Cardiac muscle cell (in vitro differentiated cells and primary cell): ENCODE results near the gene MARCHF10. TPM values are rescaled to one million over a fixed set of nuclear protein-coding genes. Genes with fewer than 3 reads are reported as not detected.

ENCODE experiments used
- DNase-seq, 2 donors: peaks; one replicate each; pipeline versions ENCODE4 v3.0.0 to v3.0.0-alpha.2; 2010 to 2017; ENCODE audit warnings: low read depth in 1 of 2, low spot score in 1 of 2
- H3K27ac ChIP-seq: fragments of 200-600 bp; sonication (generic); 2 replicates; pipeline ENCODE4 v1.5.1; 2016
- H3K27me3 ChIP-seq: fragments of 200-600 bp; sonication (generic); 2 replicates; pipeline ENCODE4 v1.6.0; 2016; ENCODE audit warnings: control low read depth
- H3K36me3 ChIP-seq: fragments of 200-600 bp; sonication (generic); 2 replicates; pipeline ENCODE4 v1.5.1; 2016; ENCODE audit warnings: control low read depth
- H3K4me1 ChIP-seq: fragments of 200-600 bp; sonication (generic); 2 replicates; pipeline ENCODE4 v1.8.1; 2017; ENCODE audit warnings: low read depth, mild to moderate bottlenecking, mixed run types
- H3K4me3 ChIP-seq: fragments of 200-600 bp; sonication (generic); 2 replicates; pipeline ENCODE4 v1.5.1; 2016; ENCODE audit warnings: mild to moderate bottlenecking
- H3K9me3 ChIP-seq: fragments of 200-600 bp; sonication (generic); 2 replicates; pipeline ENCODE4 v1.5.1; 2017; ENCODE audit warnings: low read depth, mild to moderate bottlenecking, control low read depth
- polyA plus RNA-seq: library from polyadenylated mRNA; unstranded; fragments of >200 nt; fragmentation: Nextera tagmentation; extraction: Ambion mirVana; gene quantifications from 2 replicates; pipeline ENCODE4 v1.2.1, GENCODE V29; 2016
- total RNA-seq: library from RNA; depleted of rRNA; stranded (reverse); fragments of >200 nt; gene quantifications from 2 replicates; pipeline ENCODE4 v1.2.3, GENCODE V29; 2016
- TF ChIP-seq, protein P1 (sequence below): IDR thresholded peaks from 2 replicates; pipeline ENCODE4 v1.5.1; 2012; ENCODE audit warnings: low read depth, mild to moderate bottlenecking, low read length

MARCHF10 gene
- total and polyA plus RNA-seq, 2 experiments from 2014 or later: 0.77 to 1.1 TPM

DNA sequence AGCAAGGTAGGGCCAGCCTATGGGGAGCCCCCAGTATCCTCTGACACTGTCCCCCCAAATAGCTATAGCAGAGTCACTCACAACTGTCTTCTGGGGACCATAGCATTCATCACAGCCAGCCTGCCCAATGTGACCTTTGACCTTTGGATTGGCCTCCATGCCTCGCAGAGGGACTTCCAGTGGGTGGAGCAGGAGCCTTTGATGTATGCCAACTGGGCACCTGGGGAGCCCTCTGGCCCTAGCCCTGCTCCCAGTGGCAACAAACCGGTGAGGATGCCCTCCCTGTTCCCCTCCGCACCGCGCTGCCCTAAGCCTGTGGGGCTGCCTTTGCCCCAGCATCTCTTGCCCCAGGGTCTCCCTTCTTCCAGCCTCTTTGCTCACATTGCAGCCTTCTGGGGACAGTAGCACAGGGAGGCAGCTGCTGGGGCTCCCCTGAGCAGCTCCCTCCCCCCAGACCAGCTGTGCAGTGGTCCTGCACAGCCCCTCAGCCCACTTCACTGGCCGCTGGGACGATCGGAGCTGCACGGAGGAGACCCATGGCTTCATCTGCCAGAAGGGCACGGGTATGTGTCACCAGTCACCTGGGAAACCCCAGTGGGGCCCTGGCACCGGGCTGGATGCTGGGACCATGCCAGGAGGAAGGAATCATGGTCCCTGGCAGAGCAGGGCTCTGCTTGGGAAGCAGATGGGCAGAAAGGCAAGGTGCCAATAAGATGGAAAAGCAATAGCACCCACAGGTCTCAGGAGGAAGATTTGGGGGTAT, 119.5 kb downstream of the MARCHF10 start:
- Histone ChIP-seq H3K4me3 (no peak overlapping the region), H3K27me3 (no peaks in the 10 kb centered on the region), H3K4me1 (no peaks in the 10 kb centered on the region), H3K9me3 (no peaks in the 10 kb centered on the region), H3K36me3 (peaks cover 8% of the 10 kb centered on the region), H3K27ac (no peak overlapping the region)
- DNase-seq: no peak
- TF ChIP-seq, protein P1, sequence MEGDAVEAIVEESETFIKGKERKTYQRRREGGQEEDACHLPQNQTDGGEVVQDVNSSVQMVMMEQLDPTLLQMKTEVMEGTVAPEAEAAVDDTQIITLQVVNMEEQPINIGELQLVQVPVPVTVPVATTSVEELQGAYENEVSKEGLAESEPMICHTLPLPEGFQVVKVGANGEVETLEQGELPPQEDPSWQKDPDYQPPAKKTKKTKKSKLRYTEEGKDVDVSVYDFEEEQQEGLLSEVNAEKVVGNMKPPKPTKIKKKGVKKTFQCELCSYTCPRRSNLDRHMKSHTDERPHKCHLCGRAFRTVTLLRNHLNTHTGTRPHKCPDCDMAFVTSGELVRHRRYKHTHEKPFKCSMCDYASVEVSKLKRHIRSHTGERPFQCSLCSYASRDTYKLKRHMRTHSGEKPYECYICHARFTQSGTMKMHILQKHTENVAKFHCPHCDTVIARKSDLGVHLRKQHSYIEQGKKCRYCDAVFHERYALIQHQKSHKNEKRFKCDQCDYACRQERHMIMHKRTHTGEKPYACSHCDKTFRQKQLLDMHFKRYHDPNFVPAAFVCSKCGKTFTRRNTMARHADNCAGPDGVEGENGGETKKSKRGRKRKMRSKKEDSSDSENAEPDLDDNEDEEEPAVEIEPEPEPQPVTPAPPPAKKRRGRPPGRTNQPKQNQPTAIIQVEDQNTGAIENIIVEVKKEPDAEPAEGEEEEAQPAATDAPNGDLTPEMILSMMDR: no peak

- Histone ChIP-seq H3K27ac (no peak overlapping the region), H3K27me3 (no peaks in the 10 kb centered on the region), H3K9me3 (no peaks in the 10 kb centered on the region), H3K36me3 (peaks cover 8% of the 10 kb centered on the region), H3K4me3 (no peak overlapping the region), H3K4me1 (no peaks in the 10 kb centered on the region)
- TF ChIP-seq, protein P1: no peak
- DNase-seq: no peak
These were observed 120.1 kb downstream of the MARCHF10 start for GRCh38 chr17:62687997-62688396.

- TF ChIP-seq, protein P1: no peak
- no peak for DNase-seq
- Histone ChIP-seq H3K27ac (no peak overlapping the region), H3K4me3 (no peak overlapping the region), H3K9me3 (no peaks in the 10 kb centered on the region), H3K36me3 (peaks cover 11% of the 10 kb centered on the region), H3K4me1 (no peaks in the 10 kb centered on the region), H3K27me3 (no peaks in the 10 kb centered on the region)
These were observed 123.9 kb downstream of the MARCHF10 start for GRCh38 chr17:62684179-62684578.

GRCh38 chr17:62681939-62682381, 126.2 kb downstream of the MARCHF10 start:
- H3K27ac ChIP-seq: no peak overlapping the region
- TF ChIP-seq, protein P1: no peak
- no peaks in the 10 kb centered on the region for H3K27me3 ChIP-seq
- no peaks in the 10 kb centered on the region for H3K4me1 ChIP-seq
- no peak for DNase-seq
- H3K36me3 ChIP-seq: peaks cover 11% of the 10 kb centered on the region
- H3K4me3 ChIP-seq: no peak overlapping the region
- H3K9me3 ChIP-seq: no peaks in the 10 kb centered on the region

DNA sequence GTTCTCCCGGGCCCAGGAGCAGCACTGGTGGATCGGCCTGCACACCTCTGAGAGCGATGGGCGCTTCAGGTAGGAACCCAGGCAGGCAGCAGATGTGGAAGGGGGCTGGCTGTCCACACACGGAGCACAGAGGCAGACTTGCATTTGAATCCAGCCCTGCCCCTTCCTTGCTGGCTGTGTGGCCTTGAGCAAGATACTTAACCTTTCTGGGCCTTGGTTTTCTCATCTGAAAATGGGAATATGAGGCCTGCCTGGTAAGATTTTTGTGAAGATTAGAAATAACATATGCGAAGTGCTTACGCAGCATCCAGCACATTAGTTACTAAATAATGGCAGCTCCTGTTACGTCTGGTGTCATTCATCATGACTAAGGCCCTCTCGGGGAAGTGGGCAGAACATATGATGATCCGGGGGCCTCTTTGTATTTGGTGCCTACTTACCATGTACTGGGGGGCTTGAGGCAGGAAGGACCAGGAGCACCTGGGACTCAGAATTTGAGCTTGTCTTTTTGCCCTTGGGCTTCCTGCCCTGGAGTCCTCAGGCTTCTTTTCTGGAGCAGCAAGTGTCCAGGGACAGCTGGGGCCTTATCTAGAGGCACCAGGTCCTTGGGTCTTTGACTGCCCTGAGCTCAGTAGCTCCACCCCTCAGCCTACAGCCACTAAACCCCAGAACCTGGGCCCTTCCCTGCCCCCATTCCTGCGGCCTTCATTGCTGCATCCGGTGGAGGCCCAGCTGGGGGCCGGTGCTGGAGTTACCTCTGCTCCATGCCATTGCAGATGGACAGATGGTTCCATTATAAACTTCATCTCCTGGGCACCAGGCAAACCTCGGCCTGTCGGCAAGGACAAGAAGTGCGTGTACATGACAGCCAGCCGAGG, 126.8 kb downstream of the MARCHF10 start:
- H3K27me3 ChIP-seq: no peaks in the 10 kb centered on the region
- H3K36me3 ChIP-seq: peaks cover 16% of the 10 kb centered on the region
- H3K9me3 ChIP-seq: no peaks in the 10 kb centered on the region
- no peaks in the 10 kb centered on the region for H3K4me1 ChIP-seq
- H3K4me3 ChIP-seq: no peak overlapping the region
- TF ChIP-seq, protein P1: no peak
- no peak overlapping the region for H3K27ac ChIP-seq
- DNase-seq: no peak
